Neutrophil (primary cell): ENCODE measurements around the gene OR4C45.

Source experiments
- H3K27ac ChIP-seq: fragments of 200-600 bp; sonication (generic); 2 replicates; pipeline ENCODE4 v1.5.1; 2016; ENCODE audit warnings: mild to moderate bottlenecking, moderate library complexity
- H3K27me3 ChIP-seq: fragments of 200-600 bp; sonication (generic); 2 replicates; pipeline ENCODE4 v1.6.0; 2016; ENCODE audit warnings: mild to moderate bottlenecking
- H3K36me3 ChIP-seq: fragments of 200-600 bp; sonication (generic); 2 replicates; pipeline ENCODE4 v1.5.1; 2017
- H3K4me1 ChIP-seq, 2 experiments: fragments of 200-600 bp in 1 of 2; sonication (generic) in 1 of 2; 1 replicate in 1 of 2; 2 replicates in 1 of 2; pipeline versions ENCODE4 v1.5.1 to v1.6.1; 2013 to 2016; ENCODE audit warnings: low read depth in 1 of 2, low read length in 1 of 2, mild to moderate bottlenecking in 1 of 2, moderate library complexity in 1 of 2; ENCODE audit not compliant: control insufficient read depth in 1 of 2, insufficient read depth in 1 of 2
- H3K4me3 ChIP-seq, 2 experiments: fragments of 200-600 bp in 1 of 2; sonication (generic) in 1 of 2; 1 replicate in 1 of 2; 2 replicates in 1 of 2; pipeline ENCODE4 v1.5.1; 2013 to 2016; ENCODE audit warnings: low read depth in 1 of 2, low read length in 1 of 2, mild to moderate bottlenecking in 1 of 2, moderate library complexity in 1 of 2
- H3K9me3 ChIP-seq: fragments of 200-600 bp; sonication (generic); 2 replicates; pipeline ENCODE4 v1.5.1; 2016
- TF ChIP-seq, protein P1 (sequence below): fragments of 200-600 bp; sonication (generic); IDR thresholded peaks from 2 replicates; pipeline ENCODE4 v1.5.1; 2016; ENCODE audit warnings: antibody characterized with exemption

Gene OR4C45

DNA sequence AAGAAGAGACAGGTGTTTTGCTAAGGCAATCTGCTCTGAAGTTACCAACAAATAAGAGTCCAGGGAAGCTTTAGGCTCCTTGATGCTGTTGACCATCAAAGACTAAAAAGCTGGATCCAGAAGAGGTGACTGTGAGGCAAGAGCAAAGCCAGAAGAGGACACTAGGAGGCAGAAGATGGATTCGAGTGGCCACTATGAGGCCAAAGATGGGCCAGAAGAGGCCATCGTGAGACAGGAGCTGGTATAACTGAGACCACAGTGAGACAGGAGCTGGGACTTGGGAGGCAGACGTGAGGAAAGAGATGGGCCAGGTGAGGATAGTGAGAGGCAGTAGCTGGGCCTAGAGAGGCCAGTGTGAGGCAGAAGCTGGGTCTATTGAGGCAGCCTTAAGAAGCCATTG, 37.7 kb downstream of the OR4C45 start:
- H3K27me3 ChIP-seq: no peaks in the 10 kb centered on the region
- H3K36me3 ChIP-seq: no peaks in the 10 kb centered on the region
- no peaks in the 10 kb centered on the region for H3K4me1 ChIP-seq
- H3K9me3 ChIP-seq: no peaks in the 10 kb centered on the region
- TF ChIP-seq, protein P1, sequence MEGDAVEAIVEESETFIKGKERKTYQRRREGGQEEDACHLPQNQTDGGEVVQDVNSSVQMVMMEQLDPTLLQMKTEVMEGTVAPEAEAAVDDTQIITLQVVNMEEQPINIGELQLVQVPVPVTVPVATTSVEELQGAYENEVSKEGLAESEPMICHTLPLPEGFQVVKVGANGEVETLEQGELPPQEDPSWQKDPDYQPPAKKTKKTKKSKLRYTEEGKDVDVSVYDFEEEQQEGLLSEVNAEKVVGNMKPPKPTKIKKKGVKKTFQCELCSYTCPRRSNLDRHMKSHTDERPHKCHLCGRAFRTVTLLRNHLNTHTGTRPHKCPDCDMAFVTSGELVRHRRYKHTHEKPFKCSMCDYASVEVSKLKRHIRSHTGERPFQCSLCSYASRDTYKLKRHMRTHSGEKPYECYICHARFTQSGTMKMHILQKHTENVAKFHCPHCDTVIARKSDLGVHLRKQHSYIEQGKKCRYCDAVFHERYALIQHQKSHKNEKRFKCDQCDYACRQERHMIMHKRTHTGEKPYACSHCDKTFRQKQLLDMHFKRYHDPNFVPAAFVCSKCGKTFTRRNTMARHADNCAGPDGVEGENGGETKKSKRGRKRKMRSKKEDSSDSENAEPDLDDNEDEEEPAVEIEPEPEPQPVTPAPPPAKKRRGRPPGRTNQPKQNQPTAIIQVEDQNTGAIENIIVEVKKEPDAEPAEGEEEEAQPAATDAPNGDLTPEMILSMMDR: no peak
- no peak overlapping the region for H3K4me3 ChIP-seq
- H3K27ac ChIP-seq: no peak overlapping the region

DNA sequence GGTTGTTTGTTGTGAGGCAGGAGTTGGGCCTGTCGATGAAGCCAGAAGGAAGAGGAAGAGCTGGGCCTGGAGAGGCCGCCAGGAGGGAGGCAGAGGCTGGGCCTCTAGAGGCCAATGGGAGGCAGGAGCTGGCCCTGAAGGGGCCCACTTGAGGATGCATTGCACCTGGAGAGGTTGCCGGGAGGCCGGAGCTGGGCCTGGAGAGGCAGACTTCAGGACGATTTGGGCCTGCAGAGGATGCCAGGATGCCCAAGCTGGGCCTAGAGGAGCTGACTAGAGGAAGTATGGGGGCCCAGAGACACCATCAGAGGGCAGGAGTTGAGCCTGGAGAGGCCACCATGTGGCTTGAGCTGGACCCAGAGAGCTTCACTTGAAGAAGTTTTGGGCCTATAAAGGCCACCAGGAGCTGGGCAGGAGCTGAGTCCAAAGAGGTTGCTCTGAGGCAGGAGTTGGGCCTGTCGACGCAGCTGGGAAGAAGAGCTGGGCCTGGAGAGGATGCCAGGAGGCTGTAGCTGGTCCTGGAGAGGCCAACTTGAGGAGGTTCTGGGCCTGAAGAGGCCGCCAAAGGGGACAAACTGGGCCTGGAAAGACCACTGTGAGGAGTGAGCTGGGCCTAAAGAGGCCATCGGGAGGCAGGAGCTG, 39.0 kb downstream of the OR4C45 start:
- Histone ChIP-seq H3K4me3 (no peak overlapping the region), H3K9me3 (no peaks in the 10 kb centered on the region), H3K27ac (no peak overlapping the region), H3K36me3 (no peaks in the 10 kb centered on the region), H3K4me1 (no peaks in the 10 kb centered on the region), H3K27me3 (no peaks in the 10 kb centered on the region)
- TF ChIP-seq, protein P1: no peak

DNA sequence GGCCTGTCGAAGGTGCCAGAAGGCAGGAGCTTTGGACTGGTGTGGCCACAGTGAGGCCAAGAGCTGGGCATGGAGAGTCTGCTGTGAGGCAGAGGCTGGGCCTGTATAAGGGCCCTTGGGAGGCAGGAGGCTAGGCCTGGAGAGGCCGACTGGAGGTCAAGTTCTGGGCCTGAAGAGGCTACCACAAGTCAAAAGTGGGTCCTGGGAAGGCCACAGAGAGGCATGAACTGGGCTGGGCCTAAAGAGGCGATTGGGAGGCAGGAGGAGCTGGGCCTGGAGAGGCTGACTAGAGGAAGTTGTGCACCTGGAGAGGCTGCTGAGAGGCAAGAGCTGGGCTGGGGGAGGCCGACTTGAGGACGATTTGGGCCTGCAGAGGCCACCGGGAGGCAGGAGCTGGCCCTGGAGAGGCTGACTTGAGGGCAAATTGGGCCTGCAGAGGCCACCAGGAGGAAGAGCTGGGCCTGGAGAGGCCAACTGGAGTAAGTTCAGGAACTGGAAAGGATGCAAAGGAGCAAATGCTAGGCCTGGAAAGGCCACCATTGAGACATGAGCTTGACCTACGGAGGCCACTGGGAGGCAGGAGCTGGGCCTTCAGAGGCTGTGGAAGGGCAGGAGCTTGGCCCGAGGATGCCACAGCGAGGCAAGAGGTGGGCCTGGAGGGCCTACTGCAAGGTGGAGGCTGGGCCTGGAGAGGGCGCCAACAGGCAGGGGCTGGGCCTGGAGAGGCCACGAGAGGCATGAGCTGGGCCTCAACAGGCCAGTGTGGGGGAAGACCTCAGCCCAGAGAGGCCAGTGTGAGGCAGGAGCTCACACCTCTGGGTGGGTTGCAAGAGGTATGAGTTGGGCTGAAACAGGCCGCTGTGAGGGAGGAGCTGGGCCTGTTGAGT, 39.8 kb downstream of the OR4C45 start:
- no peaks in the 10 kb centered on the region for H3K27me3 ChIP-seq
- no peak overlapping the region for H3K27ac ChIP-seq
- H3K36me3 ChIP-seq: no peaks in the 10 kb centered on the region
- no peaks in the 10 kb centered on the region for H3K9me3 ChIP-seq
- H3K4me1 ChIP-seq: no peaks in the 10 kb centered on the region
- H3K4me3 ChIP-seq: no peak overlapping the region
- TF ChIP-seq, protein P1: no peak

DNA sequence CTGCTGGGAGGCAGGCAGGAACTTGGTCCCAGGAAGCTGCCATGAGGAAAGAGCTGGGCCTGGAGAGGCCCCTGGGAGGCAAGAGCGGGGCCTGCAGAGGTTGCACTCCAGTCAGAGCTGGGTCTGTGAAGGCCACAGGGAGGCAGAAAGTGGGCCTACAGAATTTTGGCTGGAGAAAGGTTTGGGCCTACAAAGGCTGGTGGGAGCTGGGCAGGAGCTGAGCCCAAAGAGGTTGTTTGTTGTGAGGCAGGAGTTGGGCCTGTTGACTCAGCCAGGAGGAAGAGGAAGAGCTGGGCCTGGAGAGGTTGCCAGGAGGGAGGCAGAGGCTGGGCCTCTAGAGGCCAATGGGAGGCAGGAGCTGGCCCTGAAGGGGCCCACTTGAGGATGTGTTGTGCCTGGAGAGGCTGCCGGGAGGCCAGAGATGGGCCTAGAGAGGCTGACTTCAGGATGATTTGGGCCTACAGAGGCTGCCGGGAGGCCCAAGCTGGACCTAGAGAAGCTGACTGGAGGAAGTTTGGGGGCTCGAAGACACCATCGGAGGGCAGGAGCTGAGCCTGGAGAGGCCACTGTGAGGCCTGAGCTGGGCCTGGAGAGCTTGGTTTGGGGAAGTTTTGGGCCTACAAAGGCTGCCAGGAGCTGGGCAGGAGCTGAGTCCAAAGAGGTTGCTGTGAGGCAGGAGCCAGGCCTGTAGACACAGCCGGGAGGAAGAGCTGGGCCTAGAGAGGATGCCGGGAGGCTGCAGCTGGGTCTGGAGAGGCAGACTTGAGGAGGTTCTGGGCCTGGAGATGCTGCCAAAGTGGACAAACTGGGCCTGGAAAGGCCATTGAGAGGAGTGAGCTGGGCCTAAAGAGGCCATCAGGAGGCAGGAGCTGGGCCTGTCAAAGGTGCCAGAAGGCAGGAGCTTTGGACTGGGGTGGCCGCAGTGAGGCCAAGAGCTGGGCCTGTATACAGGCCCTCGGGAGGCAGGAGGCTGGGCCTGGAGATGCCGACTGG, 40.7 kb downstream of the OR4C45 start:
- TF ChIP-seq, protein P1: no peak
- Histone ChIP-seq H3K27ac (no peak overlapping the region), H3K9me3 (no peaks in the 10 kb centered on the region), H3K4me3 (no peak overlapping the region), H3K27me3 (no peaks in the 10 kb centered on the region), H3K4me1 (no peaks in the 10 kb centered on the region), H3K36me3 (no peaks in the 10 kb centered on the region)

DNA sequence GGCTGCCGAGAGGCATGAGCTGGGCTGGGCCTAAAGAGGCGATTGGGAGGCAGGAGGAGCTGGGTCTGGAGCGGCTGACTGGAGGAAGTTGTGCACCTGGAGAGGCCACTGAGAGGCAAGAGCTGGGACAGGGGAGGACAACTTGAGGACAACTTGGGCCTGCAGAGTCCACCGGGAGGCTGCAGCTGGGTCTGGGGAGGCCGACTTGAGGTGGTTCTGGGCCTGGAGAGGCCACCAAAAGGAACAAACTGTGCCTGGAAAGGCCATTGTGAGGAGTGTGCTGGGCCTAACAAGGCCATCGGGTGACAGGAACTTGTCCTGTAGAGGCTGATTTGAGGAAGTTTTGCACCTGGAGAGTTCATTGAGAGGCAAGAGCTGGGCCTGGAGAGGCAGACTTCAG, 41.5 kb downstream of the OR4C45 start:
- no peaks in the 10 kb centered on the region for H3K4me1 ChIP-seq
- H3K4me3 ChIP-seq: no peak overlapping the region
- TF ChIP-seq, protein P1: no peak
- no peaks in the 10 kb centered on the region for H3K27me3 ChIP-seq
- no peaks in the 10 kb centered on the region for H3K36me3 ChIP-seq
- no peaks in the 10 kb centered on the region for H3K9me3 ChIP-seq
- H3K27ac ChIP-seq: no peak overlapping the region
